ENCODE results near the gene ITIH1.

DNA sequence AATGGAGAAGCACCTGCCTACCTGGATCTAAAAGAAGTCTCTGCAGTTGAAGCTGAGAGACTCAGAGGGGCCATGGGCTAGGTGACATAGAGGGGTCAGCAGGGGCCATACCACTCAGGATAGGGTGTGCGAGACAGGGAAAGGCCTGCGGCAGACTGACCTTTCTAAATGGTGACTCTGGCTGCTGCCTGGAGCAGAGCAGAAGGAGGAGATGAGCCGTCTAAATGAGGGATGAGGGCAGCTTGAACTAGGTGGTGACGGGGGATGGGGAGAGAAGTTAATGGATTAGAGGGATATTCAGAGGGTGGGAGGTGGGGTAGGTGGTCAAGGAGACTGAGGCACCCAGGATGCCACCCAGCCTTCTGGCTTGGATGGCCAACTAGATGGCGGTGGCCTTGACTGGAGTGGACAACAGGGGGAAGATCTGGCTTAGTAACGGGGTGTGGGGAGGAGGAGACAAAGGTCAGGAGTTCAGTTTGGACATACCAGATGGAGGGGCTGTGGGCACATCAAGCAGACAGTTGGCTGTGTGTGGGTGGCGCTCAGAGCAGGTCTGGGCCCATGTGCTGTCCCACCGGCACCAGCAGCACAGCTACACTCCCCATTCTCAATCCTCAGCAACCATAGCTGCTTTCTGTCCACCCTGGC, 3.2 kb upstream of the ITIH1 start:
- TF ChIP-seq, protein P1, sequence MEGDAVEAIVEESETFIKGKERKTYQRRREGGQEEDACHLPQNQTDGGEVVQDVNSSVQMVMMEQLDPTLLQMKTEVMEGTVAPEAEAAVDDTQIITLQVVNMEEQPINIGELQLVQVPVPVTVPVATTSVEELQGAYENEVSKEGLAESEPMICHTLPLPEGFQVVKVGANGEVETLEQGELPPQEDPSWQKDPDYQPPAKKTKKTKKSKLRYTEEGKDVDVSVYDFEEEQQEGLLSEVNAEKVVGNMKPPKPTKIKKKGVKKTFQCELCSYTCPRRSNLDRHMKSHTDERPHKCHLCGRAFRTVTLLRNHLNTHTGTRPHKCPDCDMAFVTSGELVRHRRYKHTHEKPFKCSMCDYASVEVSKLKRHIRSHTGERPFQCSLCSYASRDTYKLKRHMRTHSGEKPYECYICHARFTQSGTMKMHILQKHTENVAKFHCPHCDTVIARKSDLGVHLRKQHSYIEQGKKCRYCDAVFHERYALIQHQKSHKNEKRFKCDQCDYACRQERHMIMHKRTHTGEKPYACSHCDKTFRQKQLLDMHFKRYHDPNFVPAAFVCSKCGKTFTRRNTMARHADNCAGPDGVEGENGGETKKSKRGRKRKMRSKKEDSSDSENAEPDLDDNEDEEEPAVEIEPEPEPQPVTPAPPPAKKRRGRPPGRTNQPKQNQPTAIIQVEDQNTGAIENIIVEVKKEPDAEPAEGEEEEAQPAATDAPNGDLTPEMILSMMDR (IDR thresholded peaks at IDR 0.05), result no peak
- TF ChIP-seq EZH2 (IDR thresholded peaks at IDR 0.05), result no peak

All from neural progenitor cell (in vitro differentiated cells).